NT2/D1 (cell line): ENCODE results near the gene USP40.

Source experiments
- SUZ12 ChIP-seq: IDR thresholded peaks from 2 replicates; pipeline ENCODE4 v1.6.1; 2011; ENCODE audit not compliant: insufficient read length, insufficient read depth; ENCODE audit errors: extremely low read depth
- YY1 ChIP-seq: IDR thresholded peaks from 2 replicates; pipeline ENCODE4 v1.6.1; 2011; ENCODE audit not compliant: insufficient read length, insufficient read depth
- ZNF274 ChIP-seq: IDR thresholded peaks from 2 replicates; pipeline ENCODE4 v1.6.1; 2011; ENCODE audit warnings: mild to moderate bottlenecking, low read depth, low read length

DNA sequence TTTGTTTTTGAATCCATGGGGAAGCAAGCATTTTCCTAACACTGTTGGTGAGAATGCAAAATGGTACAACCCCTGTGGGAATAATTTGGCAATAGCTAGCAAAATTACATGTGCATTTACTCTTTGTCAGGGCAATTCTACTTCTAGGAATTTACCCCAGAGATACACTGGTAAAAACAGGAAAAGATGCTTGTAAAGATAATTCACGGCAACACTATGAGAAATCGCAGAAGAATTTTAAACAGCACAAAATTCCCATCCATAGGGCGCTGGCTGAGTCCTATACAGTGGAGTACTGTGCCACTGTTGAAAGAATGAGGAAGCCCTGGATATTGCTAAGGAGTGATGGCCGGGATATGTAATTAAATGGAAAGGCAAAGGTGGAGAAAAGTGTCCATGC is 136.5 kb downstream of the USP40 start:
- no peak for TF ChIP-seq SUZ12
- no peak for TF ChIP-seq YY1
- no peak for TF ChIP-seq ZNF274
